ENCODE measurements around the gene FXYD2.

- TF ChIP-seq EZH2 (IDR thresholded peaks at IDR 0.05; ENCODE audit: insufficient read depth, poor library complexity, severe bottlenecking) = no peak
- no peak for TF ChIP-seq EZH2phosphoT487 (IDR thresholded peaks at IDR 0.05; ENCODE audit: insufficient read depth, low read depth)
These were observed at the start of gene FXYD2 for GRCh38 chr11:117824571-117825537.

Data from GM23248 (cell line).